ENCODE measurements around the gene EXOC3L1.

Gene EXOC3L1

DNA sequence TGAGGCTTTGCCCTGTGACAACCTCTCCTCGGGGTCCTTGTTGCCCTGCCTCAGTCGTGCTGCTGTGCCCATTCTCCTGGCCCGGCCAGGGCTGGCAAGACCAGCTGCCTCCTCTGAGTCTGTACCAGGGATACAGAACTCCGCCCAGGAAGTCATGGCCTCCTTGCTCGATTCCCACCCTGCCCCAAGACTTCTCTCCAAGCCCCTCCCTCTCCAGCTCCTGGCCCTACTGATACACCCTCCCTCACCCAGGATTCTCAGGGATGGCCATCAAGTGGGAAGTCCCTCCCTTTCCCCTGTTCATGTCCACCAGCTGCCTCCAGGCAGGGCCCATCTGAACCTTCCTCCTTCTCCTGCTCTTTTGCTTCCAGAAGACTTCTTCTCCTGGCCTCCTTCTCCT, 25.8 kb upstream of the EXOC3L1 start:
- DNase-seq (ENCODE audit: low spot score), result no peak

DNA sequence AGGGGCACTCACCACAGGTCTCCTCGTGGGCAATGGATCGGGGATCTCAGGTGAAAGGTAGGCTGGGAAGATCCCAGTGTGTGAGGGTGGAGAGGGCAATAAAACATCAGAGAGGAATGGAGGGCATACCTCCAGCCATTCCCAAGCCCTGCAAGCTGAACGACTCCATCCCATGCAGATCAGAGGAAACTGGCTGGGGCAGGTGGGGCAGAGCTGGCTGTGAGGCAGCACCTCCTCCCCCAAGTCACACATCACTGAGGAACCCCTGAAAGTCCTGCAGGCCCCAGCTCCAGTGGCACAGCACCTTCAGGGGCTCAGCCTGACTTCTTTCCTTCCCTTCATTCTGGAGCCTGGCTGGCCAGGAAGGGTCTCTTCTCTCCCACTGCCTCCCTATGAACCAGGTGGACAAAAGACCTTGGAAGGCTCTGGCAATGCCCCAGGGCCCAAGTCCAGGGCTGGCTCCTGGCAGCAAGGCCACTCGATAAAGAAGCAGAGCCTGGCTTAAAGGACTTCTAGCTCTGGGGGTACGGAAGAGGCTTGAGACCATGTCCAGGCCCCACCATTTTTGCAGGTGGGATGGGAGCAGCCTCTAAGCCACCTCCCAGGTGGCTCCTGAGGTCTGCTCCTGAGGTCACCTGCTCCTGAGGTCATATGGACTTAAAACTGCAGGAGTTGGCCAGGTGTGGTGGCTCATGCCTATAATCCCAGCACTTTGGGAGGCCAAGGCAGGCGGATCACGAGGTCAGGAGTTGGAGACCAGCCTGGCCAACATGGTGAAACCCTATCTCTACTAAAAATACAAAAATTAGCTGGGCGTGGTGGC, 23.5 kb upstream of the EXOC3L1 start:
- no peak for DNase-seq (ENCODE audit: low spot score)

DNA sequence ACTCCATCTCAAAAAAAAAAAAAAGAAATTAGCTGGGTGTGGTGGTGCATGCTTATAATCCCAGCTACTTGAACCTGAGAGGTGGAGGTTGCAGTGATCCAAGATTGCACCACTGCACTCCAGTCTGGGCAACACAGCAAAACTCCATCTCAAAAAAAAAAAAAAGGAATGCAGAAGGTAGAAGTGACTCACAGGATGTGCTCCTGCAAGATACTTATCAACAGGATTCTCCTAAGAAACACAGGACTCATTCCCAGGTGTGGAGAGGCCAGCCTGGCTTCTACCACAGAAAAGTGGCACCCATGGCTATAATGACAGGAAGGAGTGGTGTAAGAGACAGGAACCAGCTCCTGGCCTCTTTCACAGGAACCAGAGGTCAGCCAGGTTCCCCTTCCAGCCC, 22.8 kb upstream of the EXOC3L1 start:
- DNase-seq (ENCODE audit: low spot score), result no peak

DNA sequence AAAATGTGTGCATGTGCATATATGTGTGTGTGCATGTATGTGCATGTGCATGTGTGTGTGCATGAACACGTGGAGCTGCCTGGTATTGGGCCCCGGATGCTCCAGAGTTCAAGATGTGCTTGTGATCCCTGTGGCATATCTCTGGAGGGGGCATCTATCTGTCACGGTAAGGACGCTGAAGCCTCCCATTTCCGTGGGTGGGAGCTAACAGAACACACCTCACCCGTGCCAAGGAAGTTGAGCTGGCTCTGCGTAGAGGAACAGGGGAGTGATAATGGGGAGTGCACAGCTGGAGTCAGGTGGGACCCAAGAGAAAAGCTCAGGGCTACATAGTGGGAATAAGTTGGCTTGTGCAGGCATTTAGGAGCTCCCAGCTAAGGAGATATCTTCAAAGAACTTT, 21.7 kb upstream of the EXOC3L1 start:
- DNase-seq (ENCODE audit: low spot score), result no peak

DNA sequence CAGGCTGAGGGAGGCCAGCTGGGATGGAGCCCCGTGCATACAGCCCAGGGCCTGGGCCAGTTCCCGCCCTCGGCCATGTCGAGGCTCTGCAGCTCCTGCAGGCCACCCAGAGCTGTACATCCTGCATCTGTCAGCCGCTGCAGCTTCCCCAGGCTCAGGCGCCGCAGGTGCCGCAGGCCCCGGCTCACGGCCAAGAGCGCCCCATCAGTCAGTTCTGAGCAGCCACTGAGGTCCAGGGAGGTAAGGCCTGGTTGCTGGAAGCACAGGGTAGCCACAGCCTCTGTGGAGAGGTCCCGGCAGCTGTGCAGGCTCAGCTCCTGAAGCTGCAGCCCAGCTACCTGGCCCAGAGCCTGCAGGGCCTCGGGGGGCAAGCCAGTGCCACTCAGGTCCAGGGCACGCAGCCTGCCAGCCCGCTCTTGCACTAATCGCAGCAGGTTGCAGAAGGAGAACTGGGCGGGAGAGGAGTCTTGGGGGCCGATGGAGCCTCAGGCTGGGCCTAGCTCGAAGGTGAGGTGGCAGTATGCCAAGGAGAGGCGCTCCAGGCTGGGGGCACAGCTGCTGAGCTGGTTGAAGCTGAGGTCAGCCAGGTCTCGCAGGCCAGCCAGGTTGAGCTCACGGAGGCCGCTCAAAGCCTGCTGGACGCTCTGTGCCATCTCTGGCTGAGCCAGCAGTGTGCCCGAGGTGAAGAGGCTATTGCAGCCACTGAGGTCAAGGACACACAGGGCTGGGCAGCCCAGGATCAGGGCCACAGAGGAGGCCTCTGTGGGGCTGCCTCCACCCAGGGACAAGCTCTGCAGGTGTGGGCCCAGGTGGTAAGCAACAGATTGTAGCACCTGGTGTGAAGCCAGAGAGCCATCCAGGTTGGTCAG, 20.4 kb upstream of the EXOC3L1 start:
- DNase-seq (ENCODE audit: low spot score), result no peak

DNA sequence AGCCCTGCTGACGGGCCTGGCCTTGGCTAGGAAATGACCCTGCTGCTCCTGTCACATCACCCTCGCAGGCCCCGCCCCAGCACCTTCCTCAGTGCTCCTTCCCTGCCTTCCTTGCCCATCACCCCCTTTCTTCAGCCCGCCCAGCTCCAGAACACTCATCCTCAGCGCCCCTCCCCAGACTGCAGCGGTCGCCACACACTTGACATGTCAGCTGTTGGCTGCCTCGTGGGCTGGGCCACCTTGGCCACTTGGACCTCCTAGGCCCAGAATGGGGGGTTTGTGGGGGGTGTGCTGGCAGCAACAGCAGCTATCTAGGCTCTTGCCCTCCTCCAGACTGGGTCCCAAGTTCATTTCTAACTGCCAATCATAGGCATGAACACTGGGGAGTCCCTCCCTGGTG, 19.6 kb upstream of the EXOC3L1 start:
- no peak for DNase-seq (ENCODE audit: low spot score)

DNA sequence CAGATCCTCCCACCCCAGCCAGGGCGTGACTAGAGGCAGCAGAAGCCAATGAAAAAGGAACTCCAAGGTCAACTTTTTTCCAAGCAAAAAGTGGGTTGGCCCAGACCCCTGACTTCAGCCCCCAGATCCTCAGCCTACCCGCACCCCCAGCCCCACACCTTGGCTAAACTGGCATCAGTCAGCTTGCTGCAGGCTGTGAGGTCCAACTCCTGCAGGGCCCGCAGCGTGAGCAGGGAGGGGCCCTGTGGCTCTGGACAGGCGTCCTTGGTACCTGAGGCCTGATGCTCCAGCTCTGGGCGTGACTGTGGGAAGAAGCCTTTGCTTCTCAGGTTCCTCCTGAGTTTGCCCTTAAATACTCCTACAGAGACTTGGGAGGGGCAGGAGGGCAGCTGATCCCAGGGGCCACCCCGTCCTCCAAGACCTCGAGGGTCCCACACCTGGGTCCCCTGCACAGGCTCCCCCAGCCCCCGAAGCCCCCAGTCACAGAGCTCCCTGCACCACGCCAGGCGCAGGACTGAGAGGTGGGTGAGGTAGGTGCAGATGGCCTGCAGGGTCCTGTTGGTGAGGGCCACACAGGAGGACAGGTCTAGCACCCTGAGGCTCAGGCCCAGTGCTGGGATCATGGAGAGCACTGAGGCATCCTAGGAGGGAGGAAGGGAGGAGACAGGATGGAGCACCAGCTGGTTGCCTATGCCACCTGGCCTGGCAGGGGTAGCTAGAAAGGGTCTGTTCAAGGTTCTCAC, 18.4 kb upstream of the EXOC3L1 start:
- DNase-seq (ENCODE audit: low spot score), result no peak

DNA sequence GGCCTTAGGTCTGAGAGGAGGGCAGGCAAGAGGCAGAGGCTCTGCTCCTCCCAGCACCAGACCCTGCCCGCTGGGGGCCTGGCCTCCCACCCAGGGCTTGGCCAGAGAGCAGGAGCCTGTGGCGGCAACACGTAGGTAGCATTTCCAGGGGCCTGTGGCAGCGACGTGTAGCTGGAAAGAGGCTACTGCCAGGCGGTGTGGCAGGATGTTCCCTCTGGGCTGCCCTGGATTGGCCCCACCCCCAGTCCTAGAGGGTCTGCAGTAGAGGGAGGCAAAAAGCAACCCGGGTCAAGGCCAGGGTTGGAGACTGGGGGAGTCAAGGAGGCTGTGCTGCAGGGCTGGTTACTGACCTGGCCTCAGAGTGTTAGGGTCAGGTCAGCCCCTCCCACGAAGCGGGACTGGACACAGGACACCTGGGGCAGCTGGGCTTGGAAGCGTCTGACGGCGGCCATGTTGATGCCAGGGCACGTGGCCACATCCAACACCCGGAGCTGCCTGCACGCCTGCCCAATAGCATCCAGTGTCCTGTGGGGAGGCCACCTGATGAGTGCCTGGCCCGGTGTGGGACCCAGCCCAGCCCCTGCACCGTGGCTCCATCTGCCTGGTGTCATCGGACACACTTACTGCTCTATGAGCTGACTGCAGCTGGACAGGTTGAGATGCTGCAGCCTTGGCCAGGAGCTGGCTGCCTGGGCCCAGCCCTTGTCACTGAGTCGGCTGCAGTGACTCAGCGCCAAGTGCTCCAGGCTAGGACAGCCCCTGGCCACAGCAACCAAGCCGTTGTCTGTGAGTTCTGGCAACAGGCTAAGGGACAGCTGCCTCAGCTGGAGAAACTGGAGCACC, 17.5 kb upstream of the EXOC3L1 start:
- no peak for DNase-seq (ENCODE audit: low spot score)

DNA sequence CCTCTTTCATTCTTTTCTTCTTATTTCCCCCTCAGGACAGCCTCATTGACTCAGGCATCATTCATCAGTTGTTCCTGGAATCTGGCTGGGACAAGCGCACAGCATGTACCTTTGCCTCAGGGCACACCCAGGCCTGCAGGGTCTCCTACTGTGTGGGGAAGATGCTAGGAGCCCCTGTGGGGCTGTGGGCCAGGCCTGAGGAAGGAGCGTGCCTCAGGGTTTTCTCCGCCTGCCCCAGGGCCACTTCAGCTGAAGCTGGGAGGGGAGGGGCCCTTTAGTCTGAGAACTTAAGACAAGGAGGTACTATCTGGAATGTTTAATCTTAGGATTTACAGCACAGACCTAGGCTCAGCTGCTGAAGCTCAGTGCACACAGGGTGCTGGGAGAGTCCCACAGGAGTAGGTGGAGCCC, 16.9 kb upstream of the EXOC3L1 start:
- DNase-seq (ENCODE audit: low spot score), result no peak

DNA sequence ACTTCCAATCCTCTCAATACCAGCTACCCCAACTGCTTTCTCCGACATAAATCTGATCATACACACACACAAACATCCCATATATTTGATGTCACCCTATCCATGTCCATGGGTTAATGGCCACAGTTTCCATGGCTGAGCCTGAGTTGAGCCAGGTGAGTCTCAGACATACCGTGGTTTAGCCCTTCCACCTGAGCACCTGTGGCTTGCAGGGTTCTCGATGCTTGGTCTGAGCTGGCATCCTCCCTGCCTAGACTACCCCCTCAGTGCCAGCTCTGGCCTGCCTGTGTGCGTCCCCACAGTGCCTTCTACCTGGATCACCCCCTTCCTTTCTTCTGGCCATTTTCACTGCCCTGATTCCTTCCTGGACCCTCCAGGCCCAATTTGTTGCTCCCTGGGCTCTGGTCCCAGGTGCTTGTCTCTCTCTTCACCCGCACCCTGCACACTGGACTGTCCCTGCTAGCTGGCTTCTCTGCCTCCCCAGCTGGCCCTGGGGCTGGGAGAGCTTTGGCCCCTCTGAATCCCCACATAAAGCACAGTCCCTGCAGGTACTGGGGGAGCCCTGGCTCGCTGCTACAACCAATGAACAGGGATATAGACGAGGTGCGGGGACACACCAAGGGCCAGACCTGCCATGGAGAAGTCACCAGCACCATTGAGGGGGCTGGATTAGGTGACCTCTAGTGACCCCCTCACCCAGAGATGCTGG, 16.3 kb upstream of the EXOC3L1 start:
- no peak for DNase-seq (ENCODE audit: low spot score)

DNA sequence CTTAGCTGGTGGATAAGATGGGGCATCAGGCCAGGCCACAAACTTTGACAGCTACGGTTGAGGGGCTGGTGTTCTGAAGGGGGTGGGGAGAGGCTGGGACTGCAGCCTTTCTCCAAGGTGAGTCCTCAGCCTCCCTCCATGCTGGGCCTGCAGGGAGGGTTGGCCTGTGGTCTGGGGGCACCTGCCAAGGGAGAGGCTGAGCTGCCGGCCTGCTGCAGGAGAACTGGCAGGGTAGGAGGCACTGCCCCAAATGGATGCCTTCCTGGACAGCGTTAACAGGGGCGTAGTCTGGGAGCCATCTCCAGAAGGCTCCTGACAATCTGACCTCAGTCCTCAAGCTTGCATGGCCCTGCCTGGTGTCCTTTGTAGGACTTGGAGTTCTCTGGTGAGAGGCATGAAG, 14.1 kb upstream of the EXOC3L1 start:
- DNase-seq (ENCODE audit: low spot score), result no peak

DNA sequence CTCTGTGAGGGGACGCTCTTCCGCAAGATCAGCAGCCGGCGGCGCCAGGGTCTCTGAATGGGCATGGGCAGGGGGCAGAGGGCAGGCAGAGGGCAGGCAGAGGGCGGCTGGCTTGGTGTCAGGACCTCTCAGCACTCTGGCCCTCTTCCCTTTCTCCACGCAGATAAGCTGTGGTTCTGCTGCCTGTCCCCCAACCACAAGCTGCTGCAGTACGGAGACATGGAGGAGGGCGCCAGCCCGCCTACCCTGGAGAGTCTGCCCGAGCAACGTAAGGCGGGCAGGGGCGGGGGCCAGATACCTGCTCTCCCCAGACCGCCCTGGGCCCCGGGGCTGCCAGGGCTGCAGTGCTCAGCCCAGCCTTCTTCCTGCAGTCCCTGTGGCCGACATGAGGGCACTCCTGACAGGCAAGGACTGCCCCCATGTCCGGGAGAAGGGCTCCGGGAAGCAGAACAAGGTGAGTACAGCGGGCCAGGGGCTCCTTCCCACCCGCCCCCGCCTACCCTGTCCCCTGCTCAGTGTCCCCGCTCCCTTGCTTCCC, 13.1 kb upstream of the EXOC3L1 start:
- DNase-seq (ENCODE audit: low spot score), result no peak

DNA sequence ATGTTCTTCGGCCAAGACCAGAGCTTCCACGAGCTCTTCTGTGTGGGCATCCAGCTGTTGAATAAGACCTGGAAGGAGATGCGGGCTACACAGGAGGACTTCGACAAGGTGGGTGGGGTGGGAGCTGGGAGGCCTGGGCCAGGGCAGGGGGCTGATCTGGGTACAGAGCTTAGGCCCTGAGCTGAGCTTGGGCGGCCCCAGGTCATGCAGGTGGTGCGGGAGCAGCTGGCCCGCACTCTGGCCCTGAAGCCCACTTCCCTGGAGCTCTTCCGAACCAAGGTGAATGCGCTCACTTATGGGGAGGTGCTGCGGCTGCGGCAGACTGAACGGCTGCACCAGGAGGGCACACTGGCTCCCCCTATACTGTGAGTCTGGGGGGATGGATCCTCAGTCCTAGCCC, 12.5 kb upstream of the EXOC3L1 start:
- DNase-seq (ENCODE audit: low spot score), result no peak

DNA sequence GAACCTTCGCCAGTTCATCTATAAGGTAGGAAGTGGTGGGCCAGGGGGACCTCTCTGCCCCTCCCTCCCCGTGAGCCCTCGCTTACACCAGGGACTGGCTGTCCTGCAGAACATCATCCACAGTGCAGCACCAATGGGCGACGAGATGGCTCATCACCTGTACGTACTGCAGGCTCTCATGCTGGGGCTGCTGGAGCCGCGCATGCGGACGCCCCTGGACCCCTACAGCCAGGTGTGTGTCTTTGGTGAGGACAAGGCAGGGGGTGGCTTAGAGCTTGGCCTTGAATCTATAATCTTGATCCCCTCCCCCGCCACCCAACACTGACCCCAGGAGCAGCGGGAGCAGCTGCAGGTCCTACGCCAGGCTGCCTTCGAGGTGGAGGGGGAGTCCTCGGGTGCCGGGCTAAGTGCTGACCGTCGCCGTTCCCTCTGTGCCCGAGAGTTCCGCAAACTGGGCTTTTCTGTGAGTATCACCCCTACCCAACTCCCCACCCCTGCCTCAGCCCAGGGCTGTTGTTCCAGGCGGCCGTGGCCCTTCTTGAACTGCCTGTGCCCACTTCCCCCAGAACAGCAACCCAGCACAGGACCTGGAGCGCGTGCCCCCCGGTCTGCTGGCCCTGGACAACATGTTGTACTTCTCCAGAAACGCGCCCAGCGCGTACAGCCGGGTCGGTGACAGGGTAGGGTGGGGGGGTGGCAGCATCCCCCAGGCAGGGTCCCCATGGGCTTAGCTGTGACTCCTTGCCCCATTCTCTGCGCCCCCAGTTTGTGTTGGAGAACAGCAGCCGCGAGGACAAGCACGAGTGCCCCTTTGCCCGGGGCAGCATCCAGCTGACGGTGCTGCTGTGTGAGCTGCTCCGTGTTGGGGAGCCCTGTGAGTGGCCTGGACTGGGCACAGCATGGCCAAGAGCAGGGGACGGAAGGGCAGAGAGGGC, 11.7 kb upstream of the EXOC3L1 start:
- DNase-seq (ENCODE audit: low spot score), result no peak

DNA sequence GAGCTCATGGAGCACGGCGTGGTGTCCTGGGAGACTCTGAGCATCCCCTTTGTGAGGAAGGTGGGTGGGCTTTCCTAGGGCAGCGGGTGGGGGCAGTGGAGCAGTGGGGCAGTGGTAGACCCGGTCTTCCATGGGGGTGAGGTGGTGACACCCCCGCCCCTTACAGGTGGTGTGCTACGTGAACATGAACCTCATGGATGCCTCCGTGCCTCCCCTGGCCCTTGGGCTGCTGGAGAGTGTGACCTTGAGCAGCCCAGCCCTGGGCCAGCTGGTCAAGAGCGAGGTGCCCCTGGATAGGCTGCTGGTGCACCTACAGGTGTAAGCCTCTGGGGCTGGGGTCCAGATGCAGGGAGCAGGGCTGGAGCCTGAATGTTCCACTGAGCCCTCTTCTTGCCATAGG, 10.6 kb upstream of the EXOC3L1 start:
- DNase-seq (ENCODE audit: low spot score), result no peak

DNA sequence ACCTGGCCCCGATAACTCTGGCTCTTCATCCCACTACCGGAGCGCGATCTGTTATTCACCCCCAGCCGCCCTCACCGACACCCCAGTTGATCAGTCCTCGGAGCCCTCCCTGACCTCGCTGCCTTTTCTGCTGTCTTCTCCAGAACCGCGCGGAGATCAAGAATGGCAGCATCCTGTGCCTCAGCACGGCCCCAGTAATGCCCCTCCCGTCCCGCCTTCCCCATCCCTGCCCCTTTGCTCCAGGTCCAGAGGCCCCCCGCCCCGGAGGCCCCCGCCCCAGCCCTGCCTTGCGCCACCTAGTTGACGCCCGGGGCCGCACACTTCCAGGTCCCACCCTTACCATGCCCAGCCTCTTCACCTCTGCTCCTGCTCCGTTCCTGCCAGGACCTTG, 9.9 kb upstream of the EXOC3L1 start:
- no peak for DNase-seq (ENCODE audit: low spot score)

DNA sequence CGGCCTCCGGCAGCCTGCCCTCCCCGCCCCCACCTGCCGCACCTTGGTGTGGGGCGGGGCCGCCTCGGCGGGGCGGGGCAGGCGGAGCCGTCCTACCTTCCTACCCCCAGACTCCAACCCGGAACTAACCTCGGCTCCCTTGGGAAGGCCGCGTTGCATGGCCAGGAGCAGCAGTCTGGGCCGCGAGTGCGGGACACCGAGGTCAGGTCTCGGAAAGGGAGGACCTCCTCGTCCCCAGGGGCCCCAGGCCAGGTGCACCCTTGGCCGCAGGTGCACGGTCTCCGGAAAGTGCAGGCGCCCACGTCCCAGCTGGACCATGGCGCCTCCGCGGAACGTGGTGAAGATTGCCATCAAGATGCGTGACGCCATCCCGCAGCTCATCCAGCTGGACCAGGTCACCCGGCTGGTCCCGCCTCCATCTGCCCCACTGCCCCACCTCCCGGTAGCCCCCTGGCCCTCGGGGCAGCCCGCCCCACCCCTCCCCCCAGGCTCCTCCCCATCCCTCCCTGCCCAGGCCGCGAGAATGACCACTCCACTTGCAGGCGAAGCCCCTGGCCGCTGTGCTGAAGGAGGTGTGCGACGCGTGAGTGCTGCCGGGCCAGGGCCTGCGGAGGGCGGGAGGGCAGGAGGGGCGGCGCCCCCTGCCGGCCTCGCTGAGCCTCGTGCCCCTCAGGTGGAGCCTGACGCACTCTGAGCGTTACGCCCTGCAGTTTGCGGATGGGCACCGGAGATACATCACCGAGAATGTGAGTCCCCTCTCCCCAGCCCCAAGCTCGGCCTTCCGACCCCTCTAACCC, 9.3 kb upstream of the EXOC3L1 start, which contains the start of gene ELMO3:
ELMO3 (plus strand) TSS at position 121 of the 797 bp plus-strand sequence; CDS start at position 317, 196 bp downstream.
- DNase-seq (ENCODE audit: low spot score), result no peak

DNA sequence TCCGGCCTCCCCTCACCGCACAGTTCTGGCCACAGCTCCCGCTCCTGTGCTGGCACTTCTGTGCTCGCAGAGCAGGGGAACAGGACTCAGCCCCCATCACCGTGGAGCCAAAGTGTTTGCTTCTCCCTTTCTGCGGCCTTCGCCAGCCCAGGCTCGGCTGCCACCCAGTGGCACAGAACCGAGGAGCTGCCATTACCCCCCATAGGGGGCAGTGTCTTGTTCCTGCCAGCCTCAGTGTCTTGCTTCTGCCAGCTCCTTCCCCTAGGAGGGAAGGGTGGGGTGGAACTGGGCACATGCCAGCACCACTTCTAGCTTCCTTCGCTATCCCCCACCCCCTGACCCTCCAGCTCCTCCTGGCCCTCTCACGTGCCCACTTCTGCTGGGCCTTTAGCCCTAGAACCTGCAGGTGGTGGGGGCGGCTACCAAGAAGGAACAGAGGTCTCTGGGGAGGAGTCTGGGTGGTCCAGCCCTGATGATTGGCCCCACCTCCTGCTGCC, 8.3 kb upstream of the EXOC3L1 start:
- DNase-seq (ENCODE audit: low spot score), result no peak

DNA sequence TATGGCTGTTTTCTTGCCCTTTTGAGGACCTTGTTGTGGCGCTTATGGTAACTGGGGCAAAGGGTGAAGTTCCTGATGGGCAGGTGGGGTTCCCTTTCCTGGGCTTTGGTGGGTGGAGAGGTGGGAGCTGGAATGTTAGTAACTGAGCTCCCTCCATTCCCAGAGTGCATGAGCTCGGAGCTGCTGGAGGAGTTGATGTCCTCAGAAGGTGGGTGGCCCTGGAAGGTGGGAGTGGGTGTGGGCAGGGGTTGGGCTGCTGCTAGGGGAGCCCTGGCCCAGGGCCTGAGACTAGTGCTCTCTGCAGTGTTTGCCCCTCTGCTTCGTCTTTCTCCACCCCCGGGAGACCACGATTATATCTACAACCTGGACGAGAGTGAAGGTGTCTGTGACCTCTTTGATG, 7.8 kb upstream of the EXOC3L1 start:
- DNase-seq (ENCODE audit: low spot score), result no peak
